GM19239 (cell line): ENCODE data around the gene LYPD3.
"Not testable (repeated sequence)": the region's sequence is repeated elsewhere in the genome, so short reads cannot be mapped to it uniquely, and the experiment has no call there.

Experiments
- DNase-seq: peaks from one replicate; pipeline ENCODE4 v3.0.0; 2011; ENCODE audit warnings: low spot score; ENCODE audit not compliant: insufficient read length
- FAIRE-seq: peaks from 2 replicates; lab custom pipeline; 2011; peaks lifted over from hg19 to GRCh38; lab: Jason Lieb, UNC

Gene LYPD3

DNA sequence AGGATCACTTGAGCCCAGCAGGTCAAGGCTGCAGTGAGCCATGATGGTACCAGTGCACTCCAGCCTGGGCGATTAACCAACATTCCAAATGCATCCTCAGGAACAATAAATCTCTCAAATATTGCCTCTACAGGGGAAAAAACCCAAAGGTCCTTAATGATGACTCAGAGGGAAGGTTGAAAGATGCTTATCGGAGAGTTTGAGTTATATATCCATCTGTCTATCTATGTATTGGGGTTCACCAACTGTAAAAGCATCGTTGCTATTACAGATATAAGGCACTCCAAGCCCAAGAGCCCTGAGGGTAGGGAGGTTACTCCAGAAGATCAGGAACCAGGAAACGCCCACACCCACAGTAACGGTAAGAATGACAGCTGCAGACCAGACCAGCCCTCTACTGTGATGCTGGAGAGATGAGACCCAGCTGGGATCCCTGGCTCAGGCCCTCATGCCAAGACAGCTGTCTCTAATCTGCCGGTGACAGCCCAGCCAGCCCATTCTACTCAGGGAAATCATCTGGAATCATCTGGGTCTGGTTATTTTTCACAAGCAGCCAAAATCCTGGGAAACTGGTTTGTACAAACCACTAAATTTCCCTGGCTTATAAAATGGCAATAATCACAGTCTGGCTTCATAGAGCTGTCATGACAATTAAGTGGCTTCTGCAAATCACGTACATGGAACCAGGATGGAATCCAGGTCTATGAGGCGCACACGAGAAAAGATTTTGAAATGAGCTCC is 26.9 kb downstream of the LYPD3 start:
- FAIRE-seq, result no peak

GRCh38 chr19:43437712-43438111 is 27.7 kb downstream of the LYPD3 start:
- FAIRE-seq (no peak), DNase-seq (no peak)

More for the DNA sequence above, 26.9 kb downstream of the LYPD3 start:
- DNase-seq, result no peak

- DNase-seq, FAIRE-seq: not testable (repeated sequence)
Measured at GRCh38 chr19:43437284-43437683, 28.1 kb downstream of the LYPD3 start.

DNA sequence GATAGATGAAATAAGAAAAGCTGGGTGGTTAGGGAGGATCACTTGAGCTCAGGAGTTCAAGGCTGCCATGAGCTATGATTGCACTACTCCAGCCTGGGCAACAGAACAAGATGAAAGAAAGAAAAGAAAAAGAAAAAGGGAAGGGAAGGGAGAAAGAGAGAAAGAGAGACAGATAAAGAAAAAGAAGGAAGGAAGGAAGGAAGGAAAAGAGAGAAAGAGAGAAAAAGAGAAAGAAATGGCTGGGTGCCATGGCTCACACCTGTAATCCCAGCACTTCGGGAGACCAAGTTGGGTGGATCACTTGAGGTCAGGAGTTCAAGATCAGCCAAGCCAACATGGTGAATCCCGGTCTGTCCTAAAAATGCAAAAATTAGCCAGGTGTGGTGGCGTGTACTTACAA is 29.6 kb downstream of the LYPD3 start:
- FAIRE-seq, result no peak
- DNase-seq, result no peak

- no peak for FAIRE-seq
Measured at GRCh38 chr19:43433689-43434088, 31.7 kb downstream of the LYPD3 start.

GRCh38 chr19:43433358-43433673 is 32.1 kb downstream of the LYPD3 start:
- FAIRE-seq (no peak), DNase-seq (no peak)

More at GRCh38 chr19:43433689-43434088, 31.7 kb downstream of the LYPD3 start:
- DNase-seq, result no peak

DNA sequence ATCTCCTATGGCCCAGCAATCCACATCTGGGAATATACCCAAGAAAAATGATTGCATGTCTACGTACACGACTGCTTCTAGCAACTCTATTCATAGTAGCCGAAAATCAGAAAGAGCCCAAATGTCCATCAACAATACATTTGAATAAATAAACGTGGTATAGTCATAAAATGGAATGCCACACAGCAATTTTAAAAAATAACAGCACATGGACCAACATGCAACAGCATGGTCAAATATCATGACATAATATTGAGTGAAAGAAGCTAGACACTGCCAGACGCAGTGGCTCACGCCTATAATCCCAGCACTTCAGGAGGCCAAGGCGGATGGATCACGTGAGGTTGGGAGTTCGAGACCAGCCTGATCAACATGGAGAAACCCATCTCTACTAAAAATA is 34.4 kb downstream of the LYPD3 start:
- no peak for FAIRE-seq
- no peak for DNase-seq

- FAIRE-seq (no peak), DNase-seq (no peak)
Measured at GRCh38 chr19:43430142-43430710, 35.2 kb downstream of the LYPD3 start.

DNA sequence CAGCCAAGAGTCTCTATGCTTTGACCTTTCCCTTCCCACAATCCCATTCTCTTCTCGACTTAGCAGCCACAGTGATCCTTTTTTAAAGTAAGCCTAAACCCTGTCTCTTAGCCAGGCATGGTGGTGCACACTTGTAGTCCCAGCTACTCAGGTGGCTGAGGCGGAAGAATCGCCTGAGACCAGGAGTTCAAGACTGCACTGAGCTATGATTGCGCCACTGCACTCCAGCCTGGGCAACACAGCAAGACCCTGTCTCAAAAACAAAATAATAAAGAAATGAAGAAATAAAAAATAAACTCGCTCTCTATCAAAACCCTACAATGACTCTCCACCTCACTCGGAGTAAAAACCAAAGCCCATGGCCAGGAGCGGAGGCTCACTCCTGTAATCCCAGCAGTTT is 36.0 kb downstream of the LYPD3 start:
- no peak for FAIRE-seq
- no peak for DNase-seq

- FAIRE-seq (no peak), DNase-seq (no peak)
Measured at GRCh38 chr19:43425567-43426392, 39.6 kb downstream of the LYPD3 start.

GRCh38 chr19:43423779-43424178 is 41.6 kb downstream of the LYPD3 start:
- FAIRE-seq (no peak), DNase-seq (no peak)

DNA sequence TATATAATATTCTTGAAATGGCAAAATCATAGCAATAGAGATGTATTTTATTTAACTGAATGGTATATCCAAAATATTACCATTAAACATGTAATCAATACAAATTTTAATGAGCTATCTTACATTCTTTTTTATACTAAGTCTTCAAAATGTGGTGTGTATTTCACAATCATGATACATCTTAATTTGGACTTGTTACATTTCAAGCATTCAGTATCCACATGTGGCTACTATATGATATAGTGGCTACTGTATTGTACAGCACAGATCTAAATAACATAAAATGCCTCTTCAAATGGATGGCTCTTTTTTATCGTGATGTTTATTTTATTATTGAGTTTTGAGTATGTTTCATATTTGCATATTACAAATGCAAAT is 42.7 kb downstream of the LYPD3 start:
- FAIRE-seq (no peak), DNase-seq (no peak)

- no peak for FAIRE-seq
Measured at GRCh38 chr19:43422000-43422688, 43.3 kb downstream of the LYPD3 start.

DNA sequence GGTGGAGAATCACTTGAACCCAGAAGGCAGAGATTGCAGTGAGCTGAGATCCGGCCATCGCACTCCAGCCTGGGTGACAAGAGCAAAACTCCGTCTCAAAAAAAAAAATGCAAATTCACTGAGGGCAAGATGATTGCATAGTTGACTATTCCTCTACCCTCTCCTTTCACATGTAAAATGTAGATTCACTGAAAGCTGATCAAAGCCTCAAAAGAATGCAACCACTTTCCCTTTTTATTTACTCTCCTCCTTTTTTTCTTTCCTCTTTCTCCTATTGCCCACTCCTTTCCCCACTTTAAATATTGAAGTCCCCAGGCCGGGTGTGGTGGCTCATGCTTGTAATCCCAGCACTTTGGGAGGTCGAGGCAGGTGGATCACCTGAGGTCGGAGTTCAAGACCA is 44.5 kb downstream of the LYPD3 start:
- DNase-seq (no peak), FAIRE-seq (no peak)

More at GRCh38 chr19:43422000-43422688, 43.3 kb downstream of the LYPD3 start:
- no peak for DNase-seq

- no peak for FAIRE-seq
Measured at GRCh38 chr19:43416951-43417623, 48.3 kb downstream of the LYPD3 start.

GRCh38 chr19:43414554-43414953 is 50.9 kb downstream of the LYPD3 start, which contains the start of gene TEX101:
TSS of gene TEX101 (plus strand) at chr19:43414890. CDS start at chr19:43415920, 1,030 bp downstream.
- no peak for DNase-seq
- no peak for FAIRE-seq

More at GRCh38 chr19:43416951-43417623, 48.3 kb downstream of the LYPD3 start:
- DNase-seq, result no peak

- FAIRE-seq, result no peak
- DNase-seq, result no peak
Measured at GRCh38 chr19:43412441-43412840, 53.0 kb downstream of the LYPD3 start.
